ENCODE data around the gene LMAN2L.

GRCh38 chr2:96685577-96686459, 54.0 kb downstream of the LMAN2L start:
- TF ChIP-seq CTCF (IDR thresholded peaks at IDR 0.05) (no peak), EP300 (IDR thresholded peaks at IDR 0.05) (no peak)
